Type B pancreatic cell (in vitro differentiated cells): ENCODE results near the gene LRRC8D. TPM values are rescaled to one million over a fixed set of nuclear protein-coding genes. Genes with fewer than 3 reads are reported as not detected.

Source experiments
- DNase-seq: peaks from one replicate; pipeline ENCODE4 v3.0.0; 2021; ENCODE audit warnings: mixed read lengths; ENCODE audit not compliant: unreplicated experiment; ENCODE audit errors: extremely low spot score
- H3K27ac Mint-ChIP-seq: 2 replicates; pipeline ENCODE4 v1.8.0; 2021; ENCODE audit warnings: mild to moderate bottlenecking, mixed read lengths
- H3K27me3 Mint-ChIP-seq: 2 replicates; pipeline ENCODE4 v1.8.0; 2021; ENCODE audit warnings: mixed read lengths
- H3K36me3 Mint-ChIP-seq: 2 replicates; pipeline ENCODE4 v1.8.0; 2021; ENCODE audit warnings: mixed read lengths
- H3K4me1 Mint-ChIP-seq: one replicate; pipeline ENCODE4 v1.8.0; 2021; ENCODE audit warnings: mixed read lengths; ENCODE audit not compliant: unreplicated experiment
- H3K4me3 Mint-ChIP-seq: 2 replicates; pipeline ENCODE4 v1.8.0; 2021; ENCODE audit warnings: mild to moderate bottlenecking, mixed read lengths
- H3K9me3 Mint-ChIP-seq: 2 replicates; pipeline ENCODE4 v1.8.0; 2021; ENCODE audit warnings: mixed read lengths
- total RNA-seq: library from RNA; stranded (reverse); gene quantifications from 2 replicates; pipeline ENCODE4 v1.2.1, GENCODE V29; 2021; ENCODE audit warnings: low replicate concordance
- TF ChIP-seq, protein P1 (sequence below): fragments of 200-600 bp; sonication (generic); conservative IDR thresholded peaks from 2 replicates; pipeline ENCODE4 v1.5.0; 2021; ENCODE audit warnings: antibody characterized with exemption, mild to moderate bottlenecking

The LRRC8D gene
- total RNA-seq, 1 donor from 2014 or later, result 31.1 TPM

DNA sequence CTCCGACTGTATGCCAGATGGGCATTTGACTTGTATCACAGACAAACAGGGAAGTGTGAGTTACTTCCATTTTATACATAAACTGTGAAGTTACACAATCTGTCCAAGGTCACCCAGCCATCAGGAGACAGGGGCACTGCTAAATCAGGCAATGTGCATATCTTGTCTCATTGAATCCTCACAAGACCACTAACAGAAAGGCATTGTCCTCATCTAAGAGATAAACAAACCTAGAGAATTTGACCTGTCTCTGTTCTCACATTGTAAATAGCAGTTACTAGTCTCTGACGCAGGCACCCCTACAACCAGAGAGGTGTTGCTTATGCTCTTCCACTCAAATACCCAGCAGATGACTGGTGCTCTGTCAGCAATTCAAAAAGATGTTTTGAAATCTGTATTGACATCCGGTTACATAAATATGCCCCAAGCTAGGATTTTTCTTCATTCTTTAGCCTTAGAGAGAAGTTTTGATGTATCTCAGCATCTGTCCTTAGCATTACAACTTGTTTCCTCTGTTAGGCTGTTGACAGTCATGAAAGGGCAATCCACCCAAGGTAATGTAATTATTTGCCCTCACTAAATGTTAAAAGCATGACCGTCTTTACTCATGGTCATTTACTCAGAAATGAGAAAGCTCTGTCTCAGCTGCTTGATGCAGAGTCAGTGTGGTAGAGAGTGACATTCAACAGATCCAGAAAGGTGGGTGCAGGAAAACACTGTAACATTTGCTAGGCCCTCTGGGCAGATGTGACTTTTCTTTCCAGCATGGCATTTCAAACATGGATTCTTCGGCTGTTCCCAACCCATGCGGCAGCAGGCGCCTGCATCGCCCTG is 122.2 kb downstream of the LRRC8D start:
- peak overlapping the region; percentile 60 for H3K27ac Mint-ChIP-seq
- no peak overlapping the region for H3K4me3 Mint-ChIP-seq

GRCh38 chr1:89943846-89944781 is 123.3 kb downstream of the LRRC8D start:
- TF ChIP-seq, protein P1, sequence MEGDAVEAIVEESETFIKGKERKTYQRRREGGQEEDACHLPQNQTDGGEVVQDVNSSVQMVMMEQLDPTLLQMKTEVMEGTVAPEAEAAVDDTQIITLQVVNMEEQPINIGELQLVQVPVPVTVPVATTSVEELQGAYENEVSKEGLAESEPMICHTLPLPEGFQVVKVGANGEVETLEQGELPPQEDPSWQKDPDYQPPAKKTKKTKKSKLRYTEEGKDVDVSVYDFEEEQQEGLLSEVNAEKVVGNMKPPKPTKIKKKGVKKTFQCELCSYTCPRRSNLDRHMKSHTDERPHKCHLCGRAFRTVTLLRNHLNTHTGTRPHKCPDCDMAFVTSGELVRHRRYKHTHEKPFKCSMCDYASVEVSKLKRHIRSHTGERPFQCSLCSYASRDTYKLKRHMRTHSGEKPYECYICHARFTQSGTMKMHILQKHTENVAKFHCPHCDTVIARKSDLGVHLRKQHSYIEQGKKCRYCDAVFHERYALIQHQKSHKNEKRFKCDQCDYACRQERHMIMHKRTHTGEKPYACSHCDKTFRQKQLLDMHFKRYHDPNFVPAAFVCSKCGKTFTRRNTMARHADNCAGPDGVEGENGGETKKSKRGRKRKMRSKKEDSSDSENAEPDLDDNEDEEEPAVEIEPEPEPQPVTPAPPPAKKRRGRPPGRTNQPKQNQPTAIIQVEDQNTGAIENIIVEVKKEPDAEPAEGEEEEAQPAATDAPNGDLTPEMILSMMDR, result no peak
- H3K9me3 Mint-ChIP-seq, result no peaks in the 10 kb centered on the region
- H3K27ac Mint-ChIP-seq, result no peak overlapping the region
- no peaks in the 10 kb centered on the region for H3K27me3 Mint-ChIP-seq
- no peak for DNase-seq
- H3K36me3 Mint-ChIP-seq, result peaks cover 4% of the 10 kb centered on the region
- H3K4me3 Mint-ChIP-seq, result no peak overlapping the region
- peaks cover 12% of the 10 kb centered on the region for H3K4me1 Mint-ChIP-seq

More for the DNA sequence above, 122.2 kb downstream of the LRRC8D start:
- peaks cover 4% of the 10 kb centered on the region for H3K36me3 Mint-ChIP-seq
- no peaks in the 10 kb centered on the region for H3K9me3 Mint-ChIP-seq
- DNase-seq, result no peak
- peaks cover 22% of the 10 kb centered on the region for H3K4me1 Mint-ChIP-seq
- TF ChIP-seq, protein P1, result no peak
- H3K27me3 Mint-ChIP-seq, result no peaks in the 10 kb centered on the region

GRCh38 chr1:89945852-89946476 is 125.1 kb downstream of the LRRC8D start:
- no peaks in the 10 kb centered on the region for H3K27me3 Mint-ChIP-seq
- no peaks in the 10 kb centered on the region for H3K36me3 Mint-ChIP-seq
- no peak for DNase-seq
- H3K4me1 Mint-ChIP-seq, result peaks cover 12% of the 10 kb centered on the region
- no peaks in the 10 kb centered on the region for H3K9me3 Mint-ChIP-seq
- H3K27ac Mint-ChIP-seq, result no peak overlapping the region
- TF ChIP-seq, protein P1, result no peak
- no peak overlapping the region for H3K4me3 Mint-ChIP-seq

- no peaks in the 10 kb centered on the region for H3K9me3 Mint-ChIP-seq
- no peaks in the 10 kb centered on the region for H3K27me3 Mint-ChIP-seq
- peaks cover 12% of the 10 kb centered on the region for H3K4me1 Mint-ChIP-seq
- no peak for DNase-seq
- H3K4me3 Mint-ChIP-seq, result no peak overlapping the region
- H3K36me3 Mint-ChIP-seq, result no peaks in the 10 kb centered on the region
- TF ChIP-seq, protein P1, result no peak
- no peak overlapping the region for H3K27ac Mint-ChIP-seq
These were observed 125.7 kb downstream of the LRRC8D start for GRCh38 chr1:89946532-89946931.

- no peak for DNase-seq
- H3K4me3 Mint-ChIP-seq, result no peak overlapping the region
- H3K4me1 Mint-ChIP-seq, result peaks cover 2% of the 10 kb centered on the region
- no peaks in the 10 kb centered on the region for H3K9me3 Mint-ChIP-seq
- TF ChIP-seq, protein P1, result no peak
- no peaks in the 10 kb centered on the region for H3K27me3 Mint-ChIP-seq
- no peak overlapping the region for H3K27ac Mint-ChIP-seq
- no peaks in the 10 kb centered on the region for H3K36me3 Mint-ChIP-seq
These were observed 128.0 kb downstream of the LRRC8D start for GRCh38 chr1:89948722-89949345.
